Testis (tissue), 3 donors: Measurements from ENCODE around the gene CCN5. TPM values are rescaled to one million over a fixed set of nuclear protein-coding genes. Genes with fewer than 3 reads are reported as not detected.

ENCODE experiments used
- DNase-seq: peaks from one replicate; pipeline ENCODE4 v3.0.0-alpha.2; 2019
- H3K27ac ChIP-seq, 2 donors: fragments of 200-600 bp; sonication (generic); one replicate each; pipeline ENCODE4 v1.5.1; 2019
- H3K27me3 ChIP-seq: fragments of 200-600 bp; sonication (generic); one replicate; pipeline ENCODE4 v1.5.1; 2019
- H3K36me3 ChIP-seq: fragments of 200-600 bp; sonication (generic); one replicate; pipeline ENCODE4 v1.5.1; 2017; ENCODE audit warnings: low read depth; ENCODE audit errors: missing control alignments
- H3K4me1 ChIP-seq: fragments of 200-600 bp; sonication (generic); one replicate; pipeline ENCODE4 v1.5.1; 2019
- H3K4me3 ChIP-seq, 2 donors: fragments of 200-600 bp; sonication (generic); one replicate each; pipeline ENCODE4 v1.5.1; 2017 to 2019
- H3K9me3 ChIP-seq: fragments of 200-600 bp; sonication (generic); one replicate; pipeline ENCODE4 v1.5.1; 2017
- POLR2A ChIP-seq: fragments of 450-650 bp; IDR thresholded peaks from one replicate; pipeline ENCODE4 v1.6.1; 2017; ENCODE audit warnings: antibody characterized with exemption, mild to moderate bottlenecking, moderate library complexity
- WGBS, 2 donors: methylation state at CpG; one replicate each; pipeline ENCODE4 v1.1.5; 2018; 5-methylcytosine and 5-hydroxymethylcytosine counted together
- intact Hi-C: fragments of 100-400 bp; cut with DNase I; formaldehyde crosslinking; loops from one replicate; pipeline ENCODE4 v1.15.1; 2023; ENCODE audit warnings: low total_unique reads
- polyA plus RNA-seq: library from polyadenylated mRNA; stranded (reverse); fragments of 350-450 nt; fragmentation: Illumina TruSeq; extraction: RNeasy Lipid Tissue Mini Kit (QIAGEN cat#74804); gene quantifications from one replicate; pipeline ENCODE4 v1.2.3, GENCODE V29; 2014; ENCODE audit warnings: low read depth, low replicate concordance; ENCODE audit not compliant: insufficient read depth
- total RNA-seq, 2 donors: library from RNA; depleted of rRNA; stranded (reverse); fragments of >200 nt; gene quantifications; one replicate each; pipeline ENCODE4 v1.2.3, GENCODE V29; 2016
- TF ChIP-seq, protein P1 (sequence below), 3 experiments: fragments of 450-650 bp in 2 of 3; fragments of 200-600 bp in 1 of 3; sonication (generic) in 1 of 3; IDR thresholded peaks; one replicate each; pipeline ENCODE4 v1.5.1; 2016 to 2019; ENCODE audit warnings: antibody characterized with exemption in 3 of 3, mild to moderate bottlenecking in 2 of 3, moderate library complexity in 1 of 3

Gene CCN5
- total and polyA plus RNA-seq, 3 donors from 2014 or later = 37.0 to 152 (median 52.0) TPM

- TF ChIP-seq, protein P1, sequence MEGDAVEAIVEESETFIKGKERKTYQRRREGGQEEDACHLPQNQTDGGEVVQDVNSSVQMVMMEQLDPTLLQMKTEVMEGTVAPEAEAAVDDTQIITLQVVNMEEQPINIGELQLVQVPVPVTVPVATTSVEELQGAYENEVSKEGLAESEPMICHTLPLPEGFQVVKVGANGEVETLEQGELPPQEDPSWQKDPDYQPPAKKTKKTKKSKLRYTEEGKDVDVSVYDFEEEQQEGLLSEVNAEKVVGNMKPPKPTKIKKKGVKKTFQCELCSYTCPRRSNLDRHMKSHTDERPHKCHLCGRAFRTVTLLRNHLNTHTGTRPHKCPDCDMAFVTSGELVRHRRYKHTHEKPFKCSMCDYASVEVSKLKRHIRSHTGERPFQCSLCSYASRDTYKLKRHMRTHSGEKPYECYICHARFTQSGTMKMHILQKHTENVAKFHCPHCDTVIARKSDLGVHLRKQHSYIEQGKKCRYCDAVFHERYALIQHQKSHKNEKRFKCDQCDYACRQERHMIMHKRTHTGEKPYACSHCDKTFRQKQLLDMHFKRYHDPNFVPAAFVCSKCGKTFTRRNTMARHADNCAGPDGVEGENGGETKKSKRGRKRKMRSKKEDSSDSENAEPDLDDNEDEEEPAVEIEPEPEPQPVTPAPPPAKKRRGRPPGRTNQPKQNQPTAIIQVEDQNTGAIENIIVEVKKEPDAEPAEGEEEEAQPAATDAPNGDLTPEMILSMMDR (IDR thresholded peaks at IDR 0.05) = no peak
- no peak for TF ChIP-seq POLR2A
- no peak overlapping the region for H3K4me3 ChIP-seq
- intact Hi-C loops = no loop called here
- no peak for DNase-seq
- peaks cover 23% of the 10 kb centered on the region for H3K4me1 ChIP-seq
- 84 to 85% methylated on average over 5 of the region's 5 CpGs for WGBS, 2 donors
- no peaks in the 10 kb centered on the region for H3K36me3 ChIP-seq
- H3K27ac ChIP-seq = peak overlapping the region; percentile 63 to 75
- H3K27me3 ChIP-seq = no peaks in the 10 kb centered on the region
- no peaks in the 10 kb centered on the region for H3K9me3 ChIP-seq
Observed at GRCh38 chr20:44707018-44707579, 8.1 kb upstream of the CCN5 start.

DNA sequence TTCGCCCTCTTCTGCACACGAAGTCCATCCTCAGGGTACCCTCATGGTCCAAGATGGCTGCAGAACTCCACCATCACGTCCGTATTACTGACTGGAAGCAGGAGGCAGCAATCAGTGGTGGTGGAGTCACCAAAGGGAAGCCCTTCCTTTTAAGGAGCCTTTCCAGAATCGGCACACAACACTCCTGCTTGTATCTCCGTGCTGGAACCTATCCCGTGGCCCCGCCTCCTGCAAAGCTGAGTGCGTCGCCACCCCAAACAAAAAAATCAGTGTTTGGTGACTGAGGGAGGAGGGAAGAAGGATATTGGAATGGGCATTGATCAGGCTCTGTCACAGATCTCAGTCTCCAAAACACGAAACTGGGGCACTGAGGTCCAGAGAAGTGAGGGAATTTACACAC lies 5.8 kb upstream of the CCN5 start:
- Histone ChIP-seq H3K4me1 (peaks cover 12% of the 10 kb centered on the region), H3K27me3 (no peaks in the 10 kb centered on the region), H3K9me3 (no peaks in the 10 kb centered on the region), H3K27ac (no peak overlapping the region), H3K4me3 (no peak overlapping the region), H3K36me3 (no peaks in the 10 kb centered on the region)
- DNase-seq = no peak
- whole genome bisulfite sequencing, 2 donors = 85 to 89% methylated on average over 11 of the region's 11 CpGs
- no peak for TF ChIP-seq POLR2A
- TF ChIP-seq, protein P1 (IDR thresholded peaks at IDR 0.05) = no peak
- intact Hi-C loops = no loop called here

DNA sequence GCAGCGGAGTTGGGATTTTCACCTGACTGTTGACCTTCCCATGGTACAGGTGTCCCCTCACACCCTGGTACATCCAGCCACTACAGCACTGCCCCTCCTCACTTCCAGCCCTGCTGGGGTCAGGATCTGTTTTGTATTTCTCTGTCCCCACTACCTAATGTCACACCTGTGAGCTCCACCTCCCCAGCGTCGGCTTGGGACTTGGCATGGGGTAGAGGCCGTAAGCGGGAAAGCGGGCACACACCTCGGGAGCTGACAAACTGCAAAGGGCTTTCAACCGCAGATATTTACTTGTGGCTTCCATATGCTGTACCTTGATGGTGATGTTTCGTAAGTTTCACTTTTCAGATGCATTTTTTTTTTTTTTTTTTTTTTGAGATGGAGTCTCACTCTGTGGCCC lies 5.4 kb upstream of the CCN5 start:
- H3K27me3 ChIP-seq = no peaks in the 10 kb centered on the region
- TF ChIP-seq POLR2A = no peak
- TF ChIP-seq, protein P1 (IDR thresholded peaks at IDR 0.05) = no peak
- no peak for DNase-seq
- intact Hi-C loops = no loop called here
- no peaks in the 10 kb centered on the region for H3K9me3 ChIP-seq
- no peak overlapping the region for H3K27ac ChIP-seq
- no peaks in the 10 kb centered on the region for H3K36me3 ChIP-seq
- peaks cover 16% of the 10 kb centered on the region for H3K4me1 ChIP-seq
- no peak overlapping the region for H3K4me3 ChIP-seq
- 91 to 94% methylated on average over 9 of the region's 9 CpGs for WGBS, 2 donors

DNA sequence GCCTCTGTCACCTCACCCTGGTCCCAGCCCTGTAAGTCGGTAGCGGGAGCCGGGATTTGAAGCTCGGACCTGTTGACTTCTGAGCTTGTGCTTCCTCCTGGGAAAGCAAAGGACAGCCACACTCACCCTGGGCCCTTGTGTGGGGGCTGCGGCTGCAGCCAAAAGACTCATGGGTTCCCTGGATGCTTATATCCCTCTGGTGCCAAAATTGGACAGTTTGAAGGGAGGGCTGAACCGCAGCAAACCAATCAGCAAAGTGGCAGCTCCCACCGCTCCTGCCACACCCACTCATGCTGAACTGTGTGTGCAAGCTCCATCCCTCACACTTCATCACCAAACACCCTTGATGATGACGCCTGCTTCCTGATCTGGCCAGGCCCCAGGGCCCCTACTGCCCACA lies 3.9 kb upstream of the CCN5 start:
- no peak overlapping the region for H3K4me3 ChIP-seq
- intact Hi-C loops = no loop called here
- no peak for DNase-seq
- 84 to 97% methylated on average over 8 of the region's 8 CpGs for WGBS, 2 donors
- H3K36me3 ChIP-seq = no peaks in the 10 kb centered on the region
- H3K27me3 ChIP-seq = no peaks in the 10 kb centered on the region
- H3K9me3 ChIP-seq = no peaks in the 10 kb centered on the region
- peaks cover 24% of the 10 kb centered on the region for H3K4me1 ChIP-seq
- no peak overlapping the region for H3K27ac ChIP-seq
- TF ChIP-seq, protein P1 (IDR thresholded peaks at IDR 0.05) = no peak
- TF ChIP-seq POLR2A = no peak

GRCh38 chr20:44714102-44714700 lies 968 bp upstream of the CCN5 start:
- Histone ChIP-seq H3K27me3 (no peaks in the 10 kb centered on the region), H3K4me3 (no peak overlapping the region), H3K36me3 (no peaks in the 10 kb centered on the region), H3K9me3 (no peaks in the 10 kb centered on the region), H3K4me1 (peaks cover 18% of the 10 kb centered on the region), H3K27ac (peak overlapping the region; percentile 14 to 79)
- 45 to 51% methylated on average over 10 to 12 of the region's 13 CpGs for WGBS, 2 donors
- DNase-seq = peak; percentile 50
- intact Hi-C loops = no loop called here
- TF ChIP-seq, protein P1 (IDR thresholded peaks at IDR 0.05) = no peak
- no peak for TF ChIP-seq POLR2A
